GM19463 (cell line): ENCODE measurements around the gene RRAGD.
A peak's percentile ranks its signal among the peaks of the same experiment; 100 is the strongest.

Experiments used
- ATAC-seq: cut with Tn5 transposase; IDR thresholded peaks from one replicate; pipeline ENCODE4 v1.9.1; 2021; ENCODE audit warnings: mild to moderate bottlenecking, moderate library complexity; ENCODE audit not compliant: unreplicated experiment

Gene RRAGD

GRCh38 chr6:89378628-89379027 lies 33.4 kb downstream of the RRAGD start:
- ATAC-seq = no peak

DNA sequence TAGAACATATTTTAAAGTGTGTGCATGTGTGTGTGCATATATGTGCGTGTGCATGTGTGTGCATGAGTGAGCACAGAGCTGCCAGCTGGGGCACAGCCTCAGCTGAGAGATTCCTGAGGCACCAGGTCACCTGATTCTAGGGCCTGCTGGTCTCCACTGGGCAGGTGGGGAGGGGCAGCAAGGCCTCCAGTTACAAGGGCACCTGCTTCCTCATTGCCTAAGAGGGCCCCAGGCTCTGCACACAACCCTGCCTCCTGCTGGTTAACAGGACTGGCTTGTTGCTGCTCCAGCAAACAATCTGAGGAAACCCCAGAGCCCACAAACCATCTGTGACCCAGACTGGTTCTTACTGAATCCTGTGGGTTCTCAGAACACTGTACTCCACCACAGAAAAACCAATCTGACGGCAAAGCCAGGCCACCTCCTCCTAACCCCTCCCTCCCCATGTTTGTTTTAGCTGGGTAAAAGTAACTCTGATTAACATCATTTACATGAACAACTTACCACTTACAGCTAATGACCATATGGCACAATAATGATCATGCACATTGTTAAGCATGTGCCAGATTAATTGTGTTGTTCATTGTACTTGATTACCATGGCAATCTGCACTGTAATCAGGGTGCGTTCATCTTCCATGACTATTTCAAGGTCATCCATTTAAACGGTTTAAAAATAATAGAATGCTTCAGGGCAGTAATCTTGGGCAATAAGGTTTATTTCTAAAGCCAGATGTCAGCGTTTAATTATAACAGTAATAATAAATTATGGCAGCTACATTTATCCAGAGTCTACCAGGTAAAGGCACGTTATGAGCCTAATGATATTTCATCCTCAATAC lies 36.4 kb downstream of the RRAGD start:
- peak; percentile 74 for ATAC-seq

- ATAC-seq = peak; percentile 39
Observed at GRCh38 chr6:89372506-89372901, 39.6 kb downstream of the RRAGD start.

DNA sequence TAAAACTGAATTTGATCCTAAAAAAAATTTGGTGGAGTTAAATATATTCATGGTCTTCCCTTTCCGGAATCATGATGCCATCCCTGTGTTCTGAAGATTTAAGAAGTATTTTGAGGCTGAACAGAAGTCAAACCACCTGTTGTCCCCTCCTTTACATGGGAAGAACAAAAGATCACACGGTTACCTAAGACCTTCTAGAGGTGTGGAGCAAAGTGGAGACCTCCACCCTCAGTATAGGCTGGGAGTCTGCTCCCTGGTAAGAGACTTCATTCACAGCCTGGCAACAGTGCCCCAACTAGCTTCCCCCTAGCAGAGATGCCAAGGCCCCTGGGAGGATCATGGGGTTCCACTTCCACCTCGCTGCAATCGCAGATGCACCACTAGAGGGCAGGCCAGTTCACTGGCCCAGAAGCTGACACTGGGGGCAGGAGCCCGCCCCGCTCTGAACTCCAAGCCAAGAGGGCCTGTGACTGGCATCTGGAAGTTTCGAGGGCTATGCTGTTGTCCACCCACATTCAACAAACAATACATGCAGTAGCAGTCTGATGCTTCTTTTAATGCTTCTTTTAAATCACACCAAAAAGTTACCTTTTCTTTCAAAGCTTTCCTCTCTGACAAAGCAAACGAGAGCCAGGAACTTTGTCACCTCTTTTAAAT lies 40.1 kb downstream of the RRAGD start:
- peak; percentile 61 for ATAC-seq

DNA sequence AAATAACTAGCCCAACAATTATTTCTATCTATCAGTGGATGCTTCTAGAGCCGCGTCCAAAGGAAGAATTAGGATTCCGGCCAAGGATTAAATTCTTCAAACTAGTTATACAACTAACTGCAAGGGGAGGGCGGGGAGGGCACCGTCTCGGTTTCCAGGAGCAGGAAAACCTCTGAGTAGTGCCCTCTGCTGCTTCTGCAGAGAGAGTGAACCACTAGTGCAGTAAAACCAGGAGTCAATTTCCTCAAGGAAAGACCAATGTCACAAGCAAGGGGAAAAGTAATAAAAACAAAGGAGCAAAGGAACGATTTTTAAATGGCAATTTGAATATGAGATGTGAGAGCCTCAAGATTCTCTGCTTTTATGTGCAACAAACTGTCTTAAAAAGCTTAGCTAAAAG lies 43.1 kb downstream of the RRAGD start:
- no peak for ATAC-seq

GRCh38 chr6:89368107-89368506 lies 44.0 kb downstream of the RRAGD start:
- ATAC-seq = no peak

GRCh38 chr6:89364586-89364985 lies 47.5 kb downstream of the RRAGD start:
- no peak for ATAC-seq

DNA sequence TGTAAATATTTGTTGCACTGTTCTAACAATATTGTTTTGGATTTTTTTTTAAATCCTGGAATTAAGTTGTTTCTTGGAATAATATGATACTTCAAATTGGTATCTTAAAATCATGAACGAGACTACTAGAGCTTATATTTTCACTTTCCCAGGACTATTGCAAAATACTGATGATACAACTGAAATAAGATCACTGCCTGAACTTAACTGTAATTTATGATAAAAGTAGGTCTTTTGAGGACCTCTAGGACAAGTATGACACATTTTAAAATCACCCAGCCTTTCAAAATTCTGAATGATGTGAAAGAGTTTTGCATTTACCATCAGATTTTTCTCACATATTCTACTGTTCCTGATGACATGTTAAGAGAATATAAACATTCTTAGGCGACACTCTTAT lies 50.9 kb downstream of the RRAGD start:
- no peak for ATAC-seq

DNA sequence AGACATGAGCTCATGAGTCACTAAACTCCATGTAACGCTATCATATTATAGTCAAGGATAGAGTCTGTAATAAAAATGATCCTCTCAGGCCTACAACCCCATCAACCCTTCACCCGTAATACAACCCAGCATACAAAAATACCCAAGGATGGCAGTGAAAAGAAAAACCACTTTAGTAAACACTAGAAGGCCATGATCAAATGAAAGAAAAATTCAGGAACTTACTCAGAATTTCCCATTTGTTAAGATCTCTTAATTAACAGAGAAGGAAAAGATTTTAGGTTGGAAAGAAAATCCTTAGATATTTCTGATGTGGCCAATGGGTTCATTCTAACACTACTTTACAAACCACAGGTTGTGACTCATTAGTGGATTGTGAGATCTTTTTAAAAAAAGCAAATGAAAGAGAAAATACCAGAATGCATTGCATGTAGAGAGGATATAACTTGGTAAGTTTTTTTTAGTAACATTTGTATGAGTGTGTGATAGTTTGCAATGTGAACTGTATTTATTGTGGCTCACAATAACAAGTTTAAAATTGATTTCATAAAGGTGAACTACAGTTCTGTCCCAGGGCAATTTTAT lies 51.6 kb downstream of the RRAGD start:
- ATAC-seq = peak; percentile 37

GRCh38 chr6:89359561-89359960 lies 52.5 kb downstream of the RRAGD start:
- ATAC-seq = no peak

DNA sequence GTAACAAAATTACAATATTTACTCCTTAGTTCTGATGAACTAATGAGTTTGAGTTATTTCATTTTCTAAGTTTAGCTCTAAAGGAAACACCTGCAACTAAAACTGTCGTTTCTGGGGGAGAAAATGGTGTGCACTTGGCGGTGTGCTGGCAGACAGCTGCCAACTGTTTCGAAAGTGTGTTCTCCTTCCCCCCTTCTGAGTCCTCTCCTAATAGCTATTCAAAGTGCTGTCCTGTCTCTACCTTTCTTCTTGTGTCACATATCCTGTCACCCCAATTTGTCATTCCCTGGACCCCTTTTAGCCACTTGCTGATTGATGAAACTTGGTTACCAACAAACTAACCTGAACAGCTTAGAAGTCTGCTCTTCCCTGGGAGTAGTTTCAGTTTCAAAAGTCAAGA lies 54.7 kb downstream of the RRAGD start:
- ATAC-seq = peak; percentile 48

- ATAC-seq = no peak
Observed at GRCh38 chr6:89356642-89357170, 55.4 kb downstream of the RRAGD start.

DNA sequence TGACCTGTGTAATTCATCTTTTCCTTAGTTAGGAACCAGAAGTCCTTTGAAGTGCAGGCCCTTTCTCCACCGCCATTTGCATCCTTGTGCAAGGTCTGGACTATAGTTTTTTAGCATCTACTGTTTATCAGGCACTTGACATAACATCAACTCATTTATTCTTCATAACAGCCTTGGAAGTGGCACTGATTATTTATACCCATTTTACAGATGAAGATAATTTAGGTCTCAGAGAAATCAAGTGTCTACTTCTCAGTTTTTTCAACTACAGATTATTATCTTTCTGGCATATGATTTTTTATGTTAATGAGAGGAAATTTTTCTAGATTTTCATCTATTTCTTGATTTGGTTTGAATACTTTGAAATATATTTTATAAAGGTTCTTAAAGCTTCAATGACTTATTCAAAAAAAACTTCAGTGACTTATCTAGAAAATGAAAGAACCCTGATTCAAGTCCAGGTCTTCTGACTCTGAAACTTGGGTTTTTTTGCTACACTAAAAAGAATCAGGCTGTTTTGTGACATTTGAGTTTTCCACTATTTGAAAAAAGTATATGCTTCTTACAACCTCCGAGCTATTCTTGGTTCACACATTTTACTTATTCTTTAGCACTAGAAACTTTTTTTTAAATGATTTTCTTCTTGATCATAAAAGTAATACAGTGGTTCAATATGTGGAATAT lies 56.4 kb downstream of the RRAGD start:
- no peak for ATAC-seq

DNA sequence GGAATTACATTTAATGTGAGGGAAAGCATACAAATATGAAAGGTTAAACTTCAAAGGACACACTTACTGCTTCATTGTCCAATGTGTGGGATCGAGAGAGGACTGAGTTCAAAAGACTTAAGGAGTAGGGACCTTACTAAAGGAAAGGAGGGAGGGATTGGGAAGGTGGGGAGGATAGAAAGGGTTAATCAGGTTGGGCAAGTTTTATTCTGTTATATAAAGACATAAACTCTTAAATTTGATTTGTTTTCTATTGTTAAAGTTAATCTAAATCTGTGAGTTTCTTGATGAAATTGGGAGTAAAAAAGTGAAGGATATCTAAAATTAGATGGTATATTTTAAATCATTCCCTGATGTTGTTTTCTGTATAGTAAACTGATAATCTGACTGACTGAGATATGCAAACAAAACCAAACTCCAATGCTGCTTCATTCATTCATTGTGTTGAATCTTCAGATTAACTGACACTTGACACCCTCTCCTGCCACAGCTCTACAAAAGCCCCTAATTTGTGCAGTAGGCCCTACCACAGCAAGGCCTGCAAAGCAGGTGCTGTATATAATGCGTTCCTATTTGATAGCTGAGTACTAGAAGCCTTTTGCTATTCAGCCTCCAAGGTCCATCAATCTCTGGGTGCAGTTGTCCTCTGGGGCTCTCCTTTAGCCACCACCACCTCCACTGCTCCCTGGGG lies 58.2 kb downstream of the RRAGD start:
- ATAC-seq = no peak

DNA sequence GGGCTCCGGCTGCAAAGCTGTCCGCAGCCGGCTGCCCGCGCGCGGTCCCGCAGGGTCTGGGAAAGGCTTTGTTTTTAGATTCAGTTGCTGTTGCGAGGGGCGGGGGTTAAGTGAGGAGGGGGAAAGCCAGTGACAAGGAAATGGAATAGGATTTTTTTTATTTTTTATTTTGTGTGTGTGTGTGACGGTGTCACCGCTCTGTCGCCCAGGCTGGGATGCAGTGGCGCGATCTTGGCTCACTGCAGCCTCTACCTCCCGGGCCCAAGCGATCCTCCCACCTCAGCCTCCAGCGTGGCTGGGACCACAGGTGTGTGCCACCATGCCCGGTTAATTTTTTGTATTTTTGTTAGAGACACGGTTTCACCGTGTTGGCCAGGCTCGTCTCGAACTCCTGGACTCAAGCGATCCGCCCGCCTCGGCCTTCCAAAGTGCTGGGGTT lies 58.9 kb downstream of the RRAGD start:
- no peak for ATAC-seq

GRCh38 chr6:89352278-89353117 lies 59.6 kb downstream of the RRAGD start, which contains the start of gene UBE2J1:
TSS of gene UBE2J1 (minus strand) at chr6:89352722. CDS start at chr6:89352569, 153 bp downstream.
- peak; percentile 58 for ATAC-seq

DNA sequence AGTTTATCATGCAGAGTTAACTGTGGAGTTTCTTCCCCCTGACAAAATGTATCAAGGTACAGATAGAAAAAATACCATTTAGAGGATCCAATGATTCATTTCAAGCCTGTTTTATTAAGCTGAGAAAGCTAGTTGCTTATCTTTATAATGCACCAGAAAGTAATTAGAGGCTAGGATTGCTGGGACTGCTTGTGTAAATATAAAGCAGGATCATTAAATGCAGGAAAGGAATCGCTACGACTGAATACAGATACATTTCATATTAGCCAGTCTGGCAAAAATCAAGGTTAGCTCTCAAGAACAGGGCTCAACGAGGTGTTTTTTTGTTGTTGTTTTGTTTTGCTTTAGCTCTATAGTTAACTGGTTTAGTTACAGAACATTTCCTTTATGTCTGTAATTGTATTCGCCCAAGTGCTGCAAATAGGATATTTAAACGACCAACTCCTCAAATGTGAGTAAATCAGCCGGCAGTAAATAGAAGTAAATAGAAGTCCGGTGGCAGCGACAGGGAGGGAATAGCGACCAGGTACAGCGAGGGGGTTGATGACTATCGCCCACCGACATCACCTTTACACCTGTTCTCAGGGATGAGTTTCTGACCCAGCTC lies 60.3 kb downstream of the RRAGD start:
- ATAC-seq = no peak

- ATAC-seq = peak; percentile 24
Observed at GRCh38 chr6:89350281-89350966, 61.6 kb downstream of the RRAGD start.

DNA sequence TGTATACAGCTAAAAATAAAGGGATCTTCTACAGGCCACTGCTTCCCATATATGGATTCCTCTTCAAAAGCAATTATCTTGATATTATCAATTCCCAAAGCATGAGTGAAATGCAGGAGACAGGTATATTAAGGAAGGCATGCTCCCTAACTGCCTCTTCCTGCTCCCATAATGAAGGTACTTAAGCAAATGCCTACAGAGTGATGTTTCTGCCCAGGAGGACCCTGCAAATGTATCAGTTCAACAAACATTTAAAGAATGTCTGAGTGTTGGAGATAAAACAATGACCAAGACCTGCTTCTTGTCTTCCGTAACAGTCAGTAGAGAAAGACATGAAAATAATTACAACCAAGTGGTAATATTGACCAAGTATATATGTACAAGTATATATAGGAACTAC lies 63.7 kb downstream of the RRAGD start:
- ATAC-seq = no peak
